ENCODE data around the gene LRRC31.

LRRC31 gene

DNA sequence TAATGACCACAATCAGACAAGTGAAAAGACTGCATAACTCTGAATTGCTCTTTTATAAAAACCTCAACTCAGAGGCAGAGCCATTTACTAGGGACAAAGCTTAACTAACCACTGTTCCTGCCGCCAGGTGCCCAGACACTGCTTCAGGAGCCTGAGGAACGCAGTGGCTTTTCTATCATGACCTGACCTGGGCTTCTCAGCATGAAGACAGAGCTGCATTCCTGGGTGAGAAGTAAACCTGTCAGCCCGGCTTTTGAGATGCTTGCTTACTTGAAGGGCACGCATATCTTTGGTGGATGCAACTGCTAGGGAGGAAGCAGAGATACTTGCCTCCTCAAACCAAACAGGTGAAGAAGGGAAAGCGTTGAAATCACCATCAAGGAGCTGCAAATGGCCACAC is 7.9 kb downstream of the LRRC31 start:
- TF ChIP-seq, protein P1, sequence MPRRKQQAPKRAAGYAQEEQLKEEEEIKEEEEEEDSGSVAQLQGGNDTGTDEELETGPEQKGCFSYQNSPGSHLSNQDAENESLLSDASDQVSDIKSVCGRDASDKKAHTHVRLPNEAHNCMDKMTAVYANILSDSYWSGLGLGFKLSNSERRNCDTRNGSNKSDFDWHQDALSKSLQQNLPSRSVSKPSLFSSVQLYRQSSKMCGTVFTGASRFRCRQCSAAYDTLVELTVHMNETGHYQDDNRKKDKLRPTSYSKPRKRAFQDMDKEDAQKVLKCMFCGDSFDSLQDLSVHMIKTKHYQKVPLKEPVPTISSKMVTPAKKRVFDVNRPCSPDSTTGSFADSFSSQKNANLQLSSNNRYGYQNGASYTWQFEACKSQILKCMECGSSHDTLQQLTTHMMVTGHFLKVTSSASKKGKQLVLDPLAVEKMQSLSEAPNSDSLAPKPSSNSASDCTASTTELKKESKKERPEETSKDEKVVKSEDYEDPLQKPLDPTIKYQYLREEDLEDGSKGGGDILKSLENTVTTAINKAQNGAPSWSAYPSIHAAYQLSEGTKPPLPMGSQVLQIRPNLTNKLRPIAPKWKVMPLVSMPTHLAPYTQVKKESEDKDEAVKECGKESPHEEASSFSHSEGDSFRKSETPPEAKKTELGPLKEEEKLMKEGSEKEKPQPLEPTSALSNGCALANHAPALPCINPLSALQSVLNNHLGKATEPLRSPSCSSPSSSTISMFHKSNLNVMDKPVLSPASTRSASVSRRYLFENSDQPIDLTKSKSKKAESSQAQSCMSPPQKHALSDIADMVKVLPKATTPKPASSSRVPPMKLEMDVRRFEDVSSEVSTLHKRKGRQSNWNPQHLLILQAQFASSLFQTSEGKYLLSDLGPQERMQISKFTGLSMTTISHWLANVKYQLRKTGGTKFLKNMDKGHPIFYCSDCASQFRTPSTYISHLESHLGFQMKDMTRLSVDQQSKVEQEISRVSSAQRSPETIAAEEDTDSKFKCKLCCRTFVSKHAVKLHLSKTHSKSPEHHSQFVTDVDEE (CRISPR knock-in tag; IDR thresholded peaks at IDR 0.05): no peak
- TF ChIP-seq SNAI2 (CRISPR knock-in tag; IDR thresholded peaks at IDR 0.05) (no peak), ZFP3 (CRISPR knock-in tag; IDR thresholded peaks at IDR 0.05) (no peak), TCF4 (CRISPR knock-in tag; IDR thresholded peaks at IDR 0.05; ENCODE audit: borderline replicate concordance) (no peak), ZNF565 (CRISPR knock-in tag; conservative IDR thresholded peaks at IDR 0.05; ENCODE audit: low read depth) (no peak), ZFP30 (CRISPR knock-in tag; IDR thresholded peaks at IDR 0.05) (no peak), TOX (CRISPR knock-in tag; IDR thresholded peaks at IDR 0.05; ENCODE audit: borderline replicate concordance) (no peak)
- ATAC-seq: no peak

DNA sequence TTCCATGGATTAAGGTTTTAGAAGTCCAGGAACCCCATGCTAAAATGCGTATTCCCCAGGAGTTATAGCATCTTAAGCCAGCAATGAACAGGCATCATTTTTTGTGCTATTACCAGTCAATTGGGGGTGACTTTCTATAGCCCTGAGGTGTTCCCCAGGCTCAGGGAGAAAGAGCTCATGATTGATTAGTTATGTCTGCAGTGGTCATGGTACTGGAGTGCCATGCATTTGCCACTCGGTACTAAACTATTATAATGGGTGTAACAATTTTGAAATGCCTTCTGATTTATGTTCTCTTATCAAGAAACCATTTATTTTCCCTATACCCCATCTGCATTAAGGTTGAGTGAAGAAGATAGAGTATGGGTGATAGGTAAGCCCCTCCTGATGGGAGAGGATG is 11.9 kb downstream of the LRRC31 start:
- ATAC-seq: no peak
- no peak for TF ChIP-seq ARNTL (CRISPR knock-in tag; IDR thresholded peaks at IDR 0.05; ENCODE audit: borderline replicate concordance, low read depth)
- TF ChIP-seq, protein P2, sequence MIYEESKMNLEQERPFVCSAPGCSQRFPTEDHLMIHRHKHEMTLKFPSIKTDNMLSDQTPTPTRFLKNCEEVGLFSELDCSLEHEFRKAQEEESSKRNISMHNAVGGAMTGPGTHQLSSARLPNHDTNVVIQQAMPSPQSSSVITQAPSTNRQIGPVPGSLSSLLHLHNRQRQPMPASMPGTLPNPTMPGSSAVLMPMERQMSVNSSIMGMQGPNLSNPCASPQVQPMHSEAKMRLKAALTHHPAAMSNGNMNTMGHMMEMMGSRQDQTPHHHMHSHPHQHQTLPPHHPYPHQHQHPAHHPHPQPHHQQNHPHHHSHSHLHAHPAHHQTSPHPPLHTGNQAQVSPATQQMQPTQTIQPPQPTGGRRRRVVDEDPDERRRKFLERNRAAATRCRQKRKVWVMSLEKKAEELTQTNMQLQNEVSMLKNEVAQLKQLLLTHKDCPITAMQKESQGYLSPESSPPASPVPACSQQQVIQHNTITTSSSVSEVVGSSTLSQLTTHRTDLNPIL (CRISPR knock-in tag; IDR thresholded peaks at IDR 0.05; ENCODE audit: low read depth): no peak
- TF ChIP-seq PATZ1 (CRISPR knock-in tag; IDR thresholded peaks at IDR 0.05; ENCODE audit: borderline replicate concordance): no peak
- TF ChIP-seq SNAI2 (CRISPR knock-in tag; IDR thresholded peaks at IDR 0.05): no peak
- no peak for TF ChIP-seq TOX (CRISPR knock-in tag; IDR thresholded peaks at IDR 0.05; ENCODE audit: borderline replicate concordance)
- TF ChIP-seq ZFP30 (CRISPR knock-in tag; IDR thresholded peaks at IDR 0.05): no peak
- TF ChIP-seq TCF4 (CRISPR knock-in tag; IDR thresholded peaks at IDR 0.05; ENCODE audit: borderline replicate concordance): no peak
- no peak for TF ChIP-seq CSDC2 (CRISPR knock-in tag; IDR thresholded peaks at IDR 0.05)
- TF ChIP-seq, protein P3, sequence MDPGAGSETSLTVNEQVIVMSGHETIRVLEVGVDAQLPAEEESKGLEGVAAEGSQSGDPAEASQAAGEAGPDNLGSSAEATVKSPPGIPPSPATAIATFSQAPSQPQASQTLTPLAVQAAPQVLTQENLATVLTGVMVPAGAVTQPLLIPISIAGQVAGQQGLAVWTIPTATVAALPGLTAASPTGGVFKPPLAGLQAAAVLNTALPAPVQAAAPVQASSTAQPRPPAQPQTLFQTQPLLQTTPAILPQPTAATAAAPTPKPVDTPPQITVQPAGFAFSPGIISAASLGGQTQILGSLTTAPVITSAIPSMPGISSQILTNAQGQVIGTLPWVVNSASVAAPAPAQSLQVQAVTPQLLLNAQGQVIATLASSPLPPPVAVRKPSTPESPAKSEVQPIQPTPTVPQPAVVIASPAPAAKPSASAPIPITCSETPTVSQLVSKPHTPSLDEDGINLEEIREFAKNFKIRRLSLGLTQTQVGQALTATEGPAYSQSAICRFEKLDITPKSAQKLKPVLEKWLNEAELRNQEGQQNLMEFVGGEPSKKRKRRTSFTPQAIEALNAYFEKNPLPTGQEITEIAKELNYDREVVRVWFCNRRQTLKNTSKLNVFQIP (CRISPR knock-in tag; IDR thresholded peaks at IDR 0.05; ENCODE audit: borderline replicate concordance, low read depth): no peak
- TF ChIP-seq ZFP3 (CRISPR knock-in tag; IDR thresholded peaks at IDR 0.05): no peak
- no peak for TF ChIP-seq ZC3H10 (CRISPR knock-in tag; IDR thresholded peaks at IDR 0.05)
- no peak for TF ChIP-seq ISL1 (CRISPR knock-in tag; IDR thresholded peaks at IDR 0.05)
- TF ChIP-seq ESRRG (CRISPR knock-in tag; IDR thresholded peaks at IDR 0.05): no peak
- no peak for TF ChIP-seq ZNF8 (CRISPR knock-in tag; IDR thresholded peaks at IDR 0.05)
- no peak for TF ChIP-seq BACH2 (CRISPR knock-in tag; IDR thresholded peaks at IDR 0.05; ENCODE audit: borderline replicate concordance)
- no peak for TF ChIP-seq ZNF565 (CRISPR knock-in tag; conservative IDR thresholded peaks at IDR 0.05; ENCODE audit: low read depth)
- TF ChIP-seq GLIS3 (CRISPR knock-in tag; IDR thresholded peaks at IDR 0.05): no peak
- TF ChIP-seq OSR1 (CRISPR knock-in tag; IDR thresholded peaks at IDR 0.05): no peak
- no peak for TF ChIP-seq RARB (CRISPR knock-in tag; IDR thresholded peaks at IDR 0.05)

GRCh38 chr3:169855514-169855913 is 14.2 kb downstream of the LRRC31 start:
- TF ChIP-seq GLIS3 (CRISPR knock-in tag; IDR thresholded peaks at IDR 0.05): no peak
- TF ChIP-seq CSRNP3 (CRISPR knock-in tag; IDR thresholded peaks at IDR 0.05): no peak
- no peak for TF ChIP-seq CSDC2 (CRISPR knock-in tag; IDR thresholded peaks at IDR 0.05)
- no peak for TF ChIP-seq ZNF70 (CRISPR knock-in tag; IDR thresholded peaks at IDR 0.05)
- no peak for TF ChIP-seq ESRRG (CRISPR knock-in tag; IDR thresholded peaks at IDR 0.05)
- TF ChIP-seq ZC3H10 (CRISPR knock-in tag; IDR thresholded peaks at IDR 0.05): no peak
- no peak for TF ChIP-seq PPARA (CRISPR knock-in tag; IDR thresholded peaks at IDR 0.05; ENCODE audit: borderline replicate concordance)
- no peak for TF ChIP-seq RARB (CRISPR knock-in tag; IDR thresholded peaks at IDR 0.05)
- no peak for TF ChIP-seq ZNF8 (CRISPR knock-in tag; IDR thresholded peaks at IDR 0.05)
- no peak for TF ChIP-seq ZFP30 (CRISPR knock-in tag; IDR thresholded peaks at IDR 0.05)
- TF ChIP-seq SNAI2 (CRISPR knock-in tag; IDR thresholded peaks at IDR 0.05): no peak
- no peak for TF ChIP-seq ARNTL (CRISPR knock-in tag; IDR thresholded peaks at IDR 0.05; ENCODE audit: borderline replicate concordance, low read depth)
- ATAC-seq: no peak
